Stimulated activated CD4-positive, alpha-beta T cell treated with anti-CD3 and anti-CD28 coated beads, Interleukin-4, amount 100 ng/mL, for 4 hours (primary cell): ENCODE results near the gene PCNT.
A peak's percentile ranks its signal among the peaks of the same experiment; 100 is the strongest.
"Not testable (repeated sequence)": the region's sequence is repeated elsewhere in the genome, so short reads cannot be mapped to it uniquely, and the experiment has no call there.

ENCODE experiments used
- DNase-seq, 2 experiments: peaks; one replicate each; pipeline ENCODE4 v3.0.0-alpha.2; 2020

The PCNT gene

DNA sequence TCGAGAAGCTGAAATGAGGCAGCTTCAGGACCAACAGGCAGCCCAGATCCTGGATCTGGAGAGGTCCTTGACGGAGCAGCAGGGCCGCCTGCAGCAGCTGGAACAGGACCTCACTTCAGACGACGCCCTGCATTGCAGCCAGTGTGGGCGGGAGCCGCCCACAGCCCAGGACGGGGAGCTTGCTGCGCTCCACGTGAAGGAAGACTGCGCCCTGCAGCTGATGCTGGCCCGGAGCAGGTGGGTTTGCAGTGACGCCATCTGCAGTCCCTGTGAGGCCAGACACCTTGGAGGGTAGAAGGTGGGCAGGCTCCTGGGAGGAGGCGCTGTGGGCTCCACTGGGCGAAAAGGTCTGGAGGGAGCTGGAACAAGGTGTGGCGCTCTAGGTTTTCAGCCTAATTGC lies 39.7 kb downstream of the PCNT start:
- no peak for DNase-seq

DNA sequence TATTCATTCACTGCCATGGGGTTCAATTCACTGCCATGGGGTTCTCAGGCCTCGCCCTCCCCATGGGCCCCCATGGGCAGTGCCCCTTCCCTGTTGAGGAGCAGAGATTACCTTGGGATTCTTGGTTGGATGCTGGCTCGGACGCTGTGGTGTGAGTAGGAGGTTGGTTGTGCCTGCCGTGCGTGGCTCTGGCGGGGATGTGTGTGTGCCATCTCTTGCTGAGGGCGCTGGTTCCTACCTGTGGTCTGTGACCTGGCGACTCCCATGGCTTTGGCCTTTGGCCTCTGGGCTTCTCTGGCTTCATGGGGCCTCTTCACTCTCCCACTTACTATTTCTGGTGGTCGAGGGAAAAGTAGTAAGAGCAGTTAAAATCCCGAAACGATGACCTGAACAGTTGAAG lies 42.1 kb downstream of the PCNT start:
- no peak for DNase-seq

DNA sequence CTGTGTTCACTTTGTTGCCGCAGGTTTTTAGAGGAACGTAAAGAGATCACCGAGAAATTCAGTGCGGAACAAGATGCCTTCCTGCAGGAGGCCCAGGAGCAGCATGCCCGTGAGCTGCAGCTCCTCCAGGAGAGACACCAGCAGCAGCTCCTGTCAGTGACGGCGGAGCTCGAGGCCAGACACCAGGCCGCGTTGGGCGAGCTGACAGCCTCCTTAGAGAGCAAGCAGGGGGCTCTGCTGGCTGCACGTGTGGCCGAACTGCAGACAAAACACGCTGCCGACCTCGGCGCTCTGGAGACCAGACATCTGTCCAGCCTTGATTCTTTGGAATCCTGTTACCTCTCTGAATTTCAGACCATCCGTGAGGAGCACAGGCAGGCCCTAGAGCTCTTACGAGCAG lies 42.6 kb downstream of the PCNT start:
- DNase-seq = no peak

DNA sequence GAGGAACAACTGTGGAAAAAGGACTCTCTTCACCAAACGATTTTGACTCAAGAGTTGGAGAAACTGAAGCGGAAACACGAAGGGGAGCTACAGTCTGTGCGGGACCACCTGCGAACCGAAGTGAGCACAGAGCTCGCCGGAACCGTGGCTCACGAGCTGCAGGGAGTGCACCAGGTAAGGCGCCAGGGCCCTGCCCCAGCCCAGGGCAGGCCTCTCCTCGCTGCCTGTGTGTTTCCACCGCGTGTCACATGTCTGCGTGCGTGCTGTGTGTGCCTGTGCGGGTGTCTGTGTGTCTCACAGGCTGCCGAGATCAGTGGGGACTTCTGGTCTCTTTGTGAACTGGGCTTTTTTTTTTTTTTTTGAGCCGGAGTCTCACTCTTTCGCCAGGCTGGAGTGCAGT lies 43.0 kb downstream of the PCNT start:
- no peak for DNase-seq

DNA sequence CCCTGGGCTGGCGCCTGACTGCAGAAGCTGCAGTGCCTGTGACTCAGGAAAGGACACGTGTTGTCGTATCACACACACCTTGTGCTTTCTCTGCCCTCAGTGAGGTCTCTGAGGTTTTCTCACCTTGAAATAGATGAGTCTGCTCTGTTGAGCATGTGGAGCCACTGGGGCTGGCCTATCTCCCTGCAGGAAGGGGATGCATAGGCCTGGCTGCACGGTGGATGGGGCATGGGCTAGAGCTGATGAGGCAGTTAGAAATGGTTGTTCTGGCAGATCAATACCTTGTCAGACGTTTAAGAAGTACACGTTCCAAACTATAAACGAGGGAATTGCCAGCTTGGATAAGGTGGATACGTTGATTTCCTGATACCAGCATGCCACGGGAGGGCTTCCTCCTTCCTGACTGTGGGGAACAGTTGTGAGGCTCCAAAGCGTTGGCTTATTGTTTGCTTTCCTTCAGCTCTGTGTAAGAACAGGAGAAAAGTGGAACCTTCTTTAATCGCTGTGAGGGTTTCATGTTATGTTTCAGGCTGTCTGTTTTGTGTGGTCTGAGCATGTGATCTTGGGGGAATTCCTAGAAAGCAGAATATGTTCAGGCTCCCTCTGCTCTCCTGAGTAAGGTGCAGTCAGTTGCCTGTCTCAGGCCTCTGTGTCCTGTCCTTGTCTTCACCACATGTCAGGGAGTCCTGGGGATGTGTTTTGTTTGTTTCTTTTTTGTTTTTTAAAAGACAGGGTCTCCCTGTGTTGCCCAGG lies 44.8 kb downstream of the PCNT start:
- DNase-seq = peak; percentile 10 to 13

DNA sequence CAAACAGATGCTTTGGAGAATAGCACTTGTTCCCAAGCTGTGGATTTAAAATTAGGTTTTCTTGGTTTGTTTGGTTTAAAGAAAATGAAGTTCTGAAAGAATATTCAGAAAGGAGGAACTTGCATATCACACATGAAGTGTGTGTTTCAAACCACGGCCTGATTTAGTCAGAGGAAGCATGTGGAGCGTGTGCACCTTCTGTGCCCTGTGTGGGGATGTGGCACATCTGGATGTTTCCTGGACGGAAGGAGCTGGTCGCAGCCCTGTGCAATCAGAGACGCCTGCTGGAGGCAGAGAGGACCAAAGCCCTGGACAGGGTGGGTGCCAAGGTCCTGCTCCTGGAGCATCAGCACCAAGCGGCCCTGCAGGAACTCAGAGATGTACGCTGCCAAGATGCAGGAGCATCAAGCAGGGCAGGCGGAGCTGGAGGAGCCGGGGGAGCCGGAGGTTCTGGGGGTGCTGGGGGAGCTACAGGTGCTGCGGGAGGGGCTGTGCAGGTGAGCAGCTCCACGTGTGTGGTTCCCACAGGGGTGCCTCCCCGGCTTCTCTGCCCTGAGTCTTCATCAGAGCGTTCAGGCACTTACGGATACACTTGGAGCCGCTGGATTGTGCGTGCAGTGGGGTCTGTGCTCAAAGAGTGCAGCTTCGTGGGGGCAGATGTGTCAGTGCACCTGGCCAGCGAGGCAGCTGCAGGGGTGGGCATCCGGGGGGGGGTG lies 45.7 kb downstream of the PCNT start:
- DNase-seq = no peak

DNA sequence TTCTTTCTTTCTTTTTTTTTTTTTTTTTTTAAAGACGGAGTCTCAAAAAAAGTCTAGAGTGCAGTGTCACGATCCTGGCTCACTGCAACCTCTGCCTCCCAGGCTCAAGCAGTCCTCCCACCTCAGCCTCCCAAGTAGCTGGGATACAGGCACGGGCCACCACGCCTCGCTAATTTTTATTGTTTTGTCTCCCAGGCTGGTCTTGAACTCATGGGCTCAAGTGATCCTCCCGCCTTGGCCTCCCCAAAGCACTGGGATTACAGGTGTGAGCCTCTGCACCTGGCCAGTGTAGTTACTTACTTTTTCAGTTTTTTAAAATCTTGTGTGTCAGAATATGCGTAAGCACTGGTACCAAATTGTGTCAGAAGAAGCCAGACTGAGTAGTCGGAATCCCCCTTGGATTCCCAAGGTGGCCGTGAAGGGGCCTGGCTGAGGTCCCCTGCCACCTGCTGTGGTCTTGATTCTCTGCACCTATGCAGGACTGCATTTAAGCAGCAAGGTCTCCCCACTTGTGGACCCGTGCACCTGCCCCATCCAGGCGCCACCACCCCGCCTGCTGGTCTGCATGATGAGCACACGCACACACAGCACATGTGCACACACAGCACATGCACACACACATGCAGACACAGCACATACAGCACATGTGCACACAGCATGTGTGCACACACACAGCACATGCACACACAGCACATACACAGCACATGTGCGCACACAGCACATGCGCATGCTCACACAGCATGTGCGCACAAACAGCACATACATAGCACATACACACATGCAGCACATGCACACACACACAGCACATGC lies 47.5 kb downstream of the PCNT start:
- no peak for DNase-seq

DNA sequence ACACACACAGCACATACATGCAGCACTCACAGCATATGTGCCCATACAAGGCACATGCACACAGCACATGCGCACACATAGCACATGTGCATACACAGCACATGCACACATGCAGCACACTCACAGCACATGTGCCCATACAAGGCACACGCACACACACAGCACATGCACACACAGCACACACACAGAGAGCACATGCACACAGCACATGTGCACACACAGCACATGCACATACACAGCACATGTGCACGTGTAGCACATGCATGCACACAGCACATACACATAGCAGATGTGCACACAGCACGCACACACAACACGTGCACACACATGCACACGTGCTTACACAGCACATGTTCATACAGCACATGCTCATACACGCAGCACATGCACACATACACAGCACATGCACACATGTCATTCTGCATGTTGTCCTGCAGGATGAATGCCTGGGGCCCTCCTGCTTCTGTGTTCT lies 48.1 kb downstream of the PCNT start:
- DNase-seq = no peak

DNA sequence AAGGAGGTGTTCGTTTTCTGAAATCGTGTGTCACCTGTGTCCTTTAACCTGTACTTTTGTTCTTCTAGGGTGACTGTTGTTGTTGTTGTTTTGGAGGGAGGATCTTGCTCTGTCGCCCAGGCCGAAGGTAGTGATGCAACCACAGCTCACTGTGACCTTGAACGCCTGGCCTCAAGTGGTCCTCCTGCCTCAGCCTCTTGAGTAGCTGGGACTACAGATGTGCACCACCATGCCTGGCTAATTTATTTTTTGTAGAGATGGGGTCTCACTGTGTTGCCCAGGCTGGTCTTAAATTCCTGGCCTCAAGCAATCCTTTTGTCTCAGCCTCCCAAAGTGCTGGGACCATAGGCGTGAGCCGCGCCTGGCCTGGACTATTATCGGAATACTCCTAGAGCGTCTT lies 49.0 kb downstream of the PCNT start:
- DNase-seq = not testable (repeated sequence)

DNA sequence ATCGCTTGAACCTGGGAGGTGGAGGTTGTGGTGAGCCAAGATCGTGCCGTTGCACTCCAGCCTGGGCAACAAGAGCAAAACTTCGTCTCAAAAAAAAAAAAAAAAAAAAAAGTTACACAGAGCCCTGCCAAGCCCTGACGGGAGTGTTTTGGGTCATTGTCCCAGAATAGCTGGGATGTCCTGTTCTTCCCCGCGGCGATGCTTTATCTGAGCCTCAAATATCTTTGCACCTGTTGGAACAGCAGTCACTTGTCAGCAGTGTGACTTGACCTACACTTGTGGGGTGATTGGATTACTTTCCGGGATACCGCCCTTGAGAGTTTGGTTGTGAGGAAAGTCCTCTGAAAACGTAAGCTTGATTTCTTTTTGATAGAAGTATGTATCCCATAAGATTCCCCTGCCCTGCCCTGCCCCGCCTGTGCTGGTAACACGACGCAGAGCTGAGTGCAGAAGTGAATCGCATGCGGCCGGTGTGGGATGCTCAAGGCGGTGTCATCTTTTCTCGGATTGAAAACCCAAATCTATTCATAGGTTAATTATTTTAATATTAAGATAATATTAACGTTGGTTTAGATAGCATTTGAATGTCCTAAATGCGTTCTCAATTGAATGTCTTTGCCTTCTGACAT lies 50.9 kb downstream of the PCNT start:
- no peak for DNase-seq

DNA sequence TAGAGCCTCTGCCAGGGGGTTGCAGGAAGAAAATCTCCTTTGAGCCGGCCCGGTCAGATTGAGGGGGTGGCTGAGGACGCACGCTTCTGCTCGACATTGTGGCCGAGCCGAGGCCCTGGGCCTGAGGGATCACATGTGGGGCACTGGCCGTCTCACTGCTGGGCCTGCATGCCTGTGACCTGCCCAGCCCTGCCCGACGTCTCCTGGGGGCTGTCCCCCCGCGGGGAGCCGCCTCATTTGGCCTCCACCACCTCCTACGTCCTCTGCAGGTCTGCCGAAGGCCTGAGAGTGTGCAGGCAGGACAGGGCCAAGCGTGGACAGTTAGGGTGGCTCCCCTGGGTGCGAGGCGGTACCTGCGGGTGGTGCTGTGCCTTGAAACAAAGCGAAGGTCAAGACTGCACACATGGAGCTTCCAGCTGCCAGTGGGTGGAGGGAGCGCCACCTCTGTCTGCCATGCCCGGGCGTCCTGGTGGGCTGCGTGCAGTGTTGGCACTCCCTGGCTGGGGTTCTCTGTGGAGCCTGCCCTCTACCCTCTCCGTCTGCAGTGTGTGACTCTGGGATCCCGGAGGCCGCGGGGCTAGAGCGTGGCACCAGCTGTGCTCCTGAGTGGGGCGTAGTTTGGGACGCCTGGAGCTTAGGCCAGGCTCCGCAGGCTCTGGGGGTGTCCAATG lies 51.7 kb downstream of the PCNT start:
- no peak for DNase-seq

DNA sequence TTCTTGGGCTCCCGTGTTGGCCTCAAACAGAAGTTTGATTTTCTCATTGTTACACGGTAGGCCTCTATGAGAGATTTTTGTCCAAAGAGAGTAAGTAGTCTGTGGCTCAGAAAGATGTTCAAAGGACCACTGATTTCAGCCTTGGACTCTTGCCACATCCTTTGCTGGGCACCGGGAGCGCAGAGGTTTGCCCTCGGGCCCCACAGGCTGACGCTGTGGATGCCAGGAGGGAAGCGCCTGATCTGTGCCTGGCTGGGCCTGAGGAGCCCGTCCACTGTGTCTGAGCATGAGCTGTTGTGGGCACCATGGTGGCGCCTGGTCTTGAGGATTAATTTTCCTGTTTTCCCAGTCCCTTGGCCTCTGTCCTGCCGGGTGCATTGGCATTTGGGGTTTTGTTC lies 52.3 kb downstream of the PCNT start:
- DNase-seq = no peak

DNA sequence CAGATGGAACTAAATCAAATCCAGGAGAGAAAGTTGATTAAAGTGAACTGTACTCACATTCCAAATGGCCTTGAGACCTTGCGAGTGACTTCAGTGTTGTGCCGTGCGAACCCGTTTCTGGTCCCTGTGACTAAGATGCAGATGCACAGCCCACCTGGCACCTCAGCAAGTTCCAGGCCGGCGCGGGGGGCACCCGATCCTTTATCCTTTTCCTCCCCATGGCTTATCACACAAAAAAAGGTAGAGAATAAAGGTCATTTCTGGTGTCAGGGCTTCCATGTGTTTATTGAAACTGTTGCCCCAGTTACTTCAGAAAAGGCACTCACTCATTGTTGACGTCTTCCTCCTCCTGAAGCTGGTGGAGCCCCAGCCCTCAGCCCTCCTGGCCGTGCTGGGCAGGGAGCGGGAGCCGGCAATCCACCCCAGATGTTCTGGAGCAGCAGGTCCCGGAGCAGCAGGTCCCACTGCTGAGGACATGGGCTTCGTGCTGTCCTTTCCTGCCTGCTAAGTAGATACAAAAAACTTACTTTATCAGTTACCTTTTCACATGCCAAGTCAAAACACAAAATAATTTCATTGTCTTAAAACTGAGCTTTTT lies 53.0 kb downstream of the PCNT start:
- no peak for DNase-seq

DNA sequence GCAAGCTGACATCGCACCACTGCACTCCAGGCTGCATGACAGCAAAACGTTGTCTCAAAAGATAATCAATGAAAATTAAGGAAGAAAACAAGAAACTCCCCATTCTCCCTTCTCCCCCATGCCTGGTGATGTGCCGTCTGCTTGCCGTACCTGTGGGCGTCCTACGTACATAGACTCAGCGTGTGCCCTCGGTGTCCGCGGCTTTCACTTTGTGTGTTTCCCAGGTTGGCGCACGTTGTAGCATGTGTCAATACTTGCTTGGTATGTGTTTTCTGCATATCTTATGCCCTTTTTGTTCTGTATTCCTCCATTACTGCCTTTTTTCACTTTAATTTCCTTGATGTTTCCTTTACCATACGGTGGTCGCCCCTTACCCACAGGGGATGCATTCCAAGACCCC lies 53.8 kb downstream of the PCNT start:
- DNase-seq = no peak

DNA sequence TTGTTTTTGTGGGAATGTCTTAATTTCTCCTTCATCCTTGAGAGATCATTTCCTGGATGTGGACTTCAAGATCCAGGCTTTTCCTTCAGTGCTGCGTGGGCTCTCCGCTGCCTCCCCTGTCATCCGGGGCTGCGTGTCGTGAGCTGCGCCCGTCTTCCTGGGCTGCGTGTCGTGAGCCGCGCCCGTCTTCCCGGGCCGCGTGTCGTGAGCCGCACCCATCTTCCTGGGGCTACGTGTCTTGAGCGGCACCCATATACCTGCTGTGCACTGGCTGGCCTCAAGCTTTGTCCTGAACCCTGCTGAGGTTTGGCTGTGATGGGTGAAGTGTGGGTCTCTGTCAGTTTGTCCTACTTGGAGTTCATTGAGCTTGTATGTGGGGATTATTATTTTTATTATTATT lies 55.1 kb downstream of the PCNT start:
- DNase-seq = no peak

DNA sequence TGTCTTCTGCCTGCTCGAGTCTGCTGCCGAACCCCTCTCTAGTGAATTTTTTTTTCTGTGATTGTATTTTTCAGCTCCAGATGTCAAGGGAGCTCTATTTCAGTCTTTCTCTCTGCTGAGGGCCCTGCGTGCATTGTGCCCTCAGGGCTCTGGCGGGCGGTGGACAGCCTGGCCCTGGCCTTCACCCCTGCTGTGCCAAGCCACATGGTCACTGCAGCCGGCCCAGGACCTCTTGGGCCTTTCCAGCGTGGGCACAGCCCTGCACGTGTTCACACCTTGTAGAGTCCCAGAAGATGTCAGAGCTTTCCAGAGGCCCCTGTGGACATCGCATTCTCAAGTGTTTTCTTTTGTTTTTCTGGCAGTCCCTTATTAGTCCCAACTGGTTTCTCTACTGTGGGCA lies 55.7 kb downstream of the PCNT start:
- no peak for DNase-seq

DNA sequence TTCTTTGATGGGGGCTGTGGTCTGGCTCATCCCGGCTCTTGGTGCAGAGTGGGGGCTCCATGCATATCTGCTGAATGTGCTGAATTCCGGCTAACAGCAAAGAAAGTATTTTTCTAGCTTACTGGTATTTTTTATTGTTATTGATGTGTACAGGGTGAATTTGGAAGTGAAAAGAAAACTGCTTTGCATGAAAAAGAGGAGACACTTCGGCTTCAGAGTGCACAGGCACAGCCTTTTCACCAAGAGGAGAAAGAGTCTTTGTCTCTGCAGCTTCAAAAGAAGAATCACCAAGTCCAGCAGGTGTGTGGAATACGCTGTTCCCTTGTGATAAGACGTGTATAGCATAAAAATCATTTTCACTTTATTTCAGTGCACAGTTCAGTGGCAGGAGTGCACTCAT lies 57.6 kb downstream of the PCNT start:
- DNase-seq = no peak

DNA sequence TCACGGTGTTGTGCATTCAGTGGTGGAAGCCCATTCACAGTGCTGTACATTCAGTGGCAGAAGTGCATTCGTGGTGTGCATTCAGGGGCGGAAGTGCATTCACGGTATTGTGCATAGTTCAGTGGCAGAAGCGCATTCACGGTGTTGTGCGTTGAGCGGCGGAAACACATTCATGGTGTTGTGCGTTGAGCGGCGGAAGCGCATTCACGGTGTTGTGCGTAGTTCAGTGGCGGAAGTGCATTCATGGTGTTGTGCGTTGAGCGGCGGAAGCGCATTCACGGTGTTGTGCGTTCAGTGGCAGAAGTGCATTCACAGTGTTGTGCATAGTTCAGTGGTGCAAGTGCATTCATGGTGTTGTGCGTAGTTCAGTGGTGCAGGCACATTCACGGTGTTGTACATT lies 60.6 kb downstream of the PCNT start:
- no peak for DNase-seq

DNA sequence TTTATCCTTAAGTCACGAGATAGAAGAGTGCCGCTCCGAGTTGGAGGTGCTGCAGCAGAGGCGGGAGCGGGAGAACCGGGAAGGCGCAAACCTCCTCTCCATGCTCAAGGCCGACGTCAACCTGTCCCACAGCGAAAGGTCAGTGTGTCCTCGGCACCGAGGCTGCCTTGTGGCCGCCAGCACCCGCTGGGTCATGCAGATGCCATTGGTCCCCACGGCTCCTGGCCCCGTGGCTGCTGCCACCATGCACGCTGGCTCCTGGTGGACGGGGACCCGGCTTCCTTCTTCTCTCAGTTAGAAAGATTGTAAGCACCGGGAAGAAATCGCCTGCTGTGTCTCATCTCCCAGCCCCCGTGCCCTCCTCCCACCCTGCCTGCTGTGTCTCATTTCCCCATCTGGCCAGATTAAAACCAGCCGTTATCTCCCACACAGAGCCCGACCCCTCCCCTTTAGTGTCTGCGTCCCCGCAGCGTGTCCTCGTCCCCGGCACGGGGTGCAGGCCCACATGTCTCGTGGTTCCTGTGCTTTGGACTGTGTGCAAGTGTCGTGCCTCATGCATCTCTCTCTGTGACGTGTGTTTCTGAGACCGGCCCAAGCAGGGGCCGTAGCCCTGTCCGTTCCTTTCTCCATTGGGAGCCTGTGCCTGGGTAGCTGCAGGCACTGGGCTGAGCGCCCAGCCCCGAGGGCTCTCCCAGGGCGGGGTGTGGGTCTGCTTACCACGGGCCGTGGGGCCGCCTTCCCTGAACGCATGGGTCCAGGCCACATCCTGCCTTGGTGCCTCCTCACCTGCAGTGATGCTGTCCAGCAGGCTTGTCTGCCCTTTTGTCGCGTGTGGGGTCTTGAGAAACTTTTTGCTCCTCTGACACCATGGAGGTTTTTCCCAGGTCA lies 62.1 kb downstream of the PCNT start:
- no peak for DNase-seq

DNA sequence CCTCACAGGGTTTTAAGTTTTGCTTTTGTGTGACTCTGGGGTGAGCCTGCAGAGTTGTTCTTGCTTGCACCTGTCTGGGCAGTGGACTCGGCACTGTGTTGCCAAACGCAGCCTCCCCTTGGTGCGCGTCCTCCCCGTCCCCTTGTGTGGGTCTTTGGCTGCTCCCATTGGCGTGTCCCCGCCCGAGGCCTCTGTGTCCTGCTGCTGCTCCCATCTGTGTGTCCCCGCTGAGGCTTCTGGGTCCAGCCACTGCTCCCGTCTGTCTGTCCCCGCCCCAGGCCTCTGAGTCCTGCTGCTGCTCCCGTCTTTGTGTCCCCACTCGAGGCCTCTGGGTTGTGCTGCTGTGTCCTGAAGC lies 62.8 kb downstream of the PCNT start:
- DNase-seq = no peak

DNA sequence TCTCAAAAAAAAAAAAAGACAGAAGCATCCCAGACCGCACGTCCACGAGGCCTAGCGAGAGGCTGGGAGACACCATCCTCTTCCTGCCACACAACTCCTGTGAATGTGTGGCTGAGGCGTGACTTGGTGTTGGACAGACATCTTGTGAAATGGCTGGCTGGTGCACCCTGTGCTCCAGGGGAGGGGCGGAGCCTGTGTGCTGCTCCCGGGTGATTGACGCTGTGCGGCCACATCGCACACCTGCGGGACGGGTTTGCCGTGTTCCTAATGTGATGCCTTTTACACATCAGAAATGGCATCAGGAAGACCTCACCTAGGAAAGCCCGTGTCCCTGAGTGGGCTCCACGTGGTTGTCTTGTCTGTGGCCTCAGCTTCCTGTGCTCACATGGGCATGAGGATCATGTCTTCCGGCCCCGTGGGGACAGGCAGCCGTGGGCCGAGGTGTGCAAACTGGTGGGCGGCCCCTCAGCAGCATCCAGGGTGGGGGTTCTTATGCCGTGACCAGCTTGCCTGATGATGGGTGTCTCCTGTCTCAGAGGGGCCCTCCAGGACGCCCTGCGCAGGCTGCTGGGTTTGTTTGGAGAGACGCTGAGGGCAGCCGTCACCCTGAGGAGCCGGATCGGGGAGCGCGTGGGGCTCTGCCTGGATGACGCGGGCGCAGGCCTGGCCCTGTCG lies 64.4 kb downstream of the PCNT start:
- no peak for DNase-seq
